GM23248 (cell line): ENCODE measurements around the gene UMAD1.

Experiments used
- EZH2 ChIP-seq: fragments of 200-600 bp; sonication (generic); IDR thresholded peaks from 2 replicates; pipeline ENCODE4 v1.6.1; 2018; ENCODE audit warnings: antibody characterized with exemption, mild to moderate bottlenecking; ENCODE audit not compliant: insufficient read depth, poor library complexity, severe bottlenecking
- EZH2phosphoT487 ChIP-seq: fragments of 200-600 bp; sonication (generic); IDR thresholded peaks from 2 replicates; pipeline ENCODE4 v1.6.1; 2018; ENCODE audit warnings: antibody characterized with exemption, moderate library complexity, mild to moderate bottlenecking, low read depth; ENCODE audit not compliant: insufficient read depth

- TF ChIP-seq EZH2 = no peak
- TF ChIP-seq EZH2phosphoT487 = no peak
Measured at GRCh38 chr7:7858559-7858958, 218.0 kb downstream of the UMAD1 start.
